EH (cell line): ENCODE measurements around the gene SPIRE1.
"Not testable (repeated sequence)": the region's sequence is repeated elsewhere in the genome, so short reads cannot be mapped to it uniquely, and the experiment has no call there.

Experiments
- DNase-seq: peaks from one replicate; pipeline ENCODE4 v3.0.0-alpha.2; 2015; ENCODE audit warnings: low read depth

SPIRE1 gene

DNA sequence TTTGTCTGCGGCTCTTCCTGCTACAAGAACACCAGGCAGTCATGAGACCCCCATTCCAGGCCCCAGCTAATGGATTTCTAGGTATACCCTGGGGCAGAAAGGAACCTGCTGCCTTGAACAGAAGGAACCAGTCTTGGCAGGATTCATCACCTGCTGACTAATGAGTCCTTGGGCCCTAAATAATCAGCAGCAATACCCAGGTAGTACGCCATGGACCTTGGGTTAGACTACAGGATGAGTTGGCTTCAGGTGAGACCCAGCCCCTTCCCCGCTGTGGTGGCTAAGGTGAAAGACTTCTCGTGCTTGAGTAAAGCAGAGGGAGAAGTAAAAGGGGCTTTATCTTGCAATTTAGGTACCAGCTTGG lies 105.0 kb downstream of the SPIRE1 start:
- no peak for DNase-seq

DNA sequence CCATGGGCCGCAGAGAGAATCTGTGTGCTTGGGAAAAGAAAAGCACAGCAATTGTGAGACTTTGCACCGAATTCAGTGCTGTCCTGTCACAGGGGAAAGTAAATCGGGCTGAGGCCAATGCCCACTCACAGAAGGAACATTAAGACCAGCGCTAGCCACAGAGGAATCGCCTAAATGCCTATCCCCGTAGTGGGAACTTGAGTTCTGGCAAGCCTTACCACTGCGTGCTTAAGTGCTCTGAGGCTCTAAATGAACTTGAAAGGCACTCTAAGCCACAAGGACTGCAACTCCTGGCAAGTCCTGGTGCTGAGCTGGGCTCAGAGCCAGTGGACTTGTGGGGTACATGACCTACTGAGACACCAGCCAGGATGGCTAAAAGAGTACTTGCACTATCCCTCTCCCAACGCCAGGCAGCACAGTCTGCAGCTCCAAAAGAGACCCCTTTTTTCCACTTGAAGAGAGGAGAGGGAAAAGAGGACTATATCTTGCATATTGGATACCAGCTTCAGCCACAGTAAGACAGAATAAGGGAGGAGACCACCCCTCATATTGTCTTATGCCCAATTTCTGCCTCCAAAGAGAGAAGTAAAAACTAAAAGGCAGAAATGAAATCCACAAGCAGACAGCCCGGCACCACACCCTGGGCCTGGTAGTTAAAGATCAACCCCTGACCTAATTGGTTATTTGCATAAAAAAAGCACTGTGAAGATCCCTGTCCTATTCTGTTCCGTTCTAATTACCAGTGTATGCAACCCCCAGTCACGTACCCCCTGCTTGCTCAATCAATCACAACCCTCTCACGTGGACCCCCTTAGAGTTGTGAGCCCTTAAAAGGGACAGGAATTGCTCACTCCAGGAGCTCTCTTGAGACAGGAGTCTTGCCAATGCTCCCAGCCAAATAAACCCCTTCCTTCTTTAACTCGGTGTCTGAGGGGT lies 105.7 kb downstream of the SPIRE1 start:
- peak; percentile 60 for DNase-seq

DNA sequence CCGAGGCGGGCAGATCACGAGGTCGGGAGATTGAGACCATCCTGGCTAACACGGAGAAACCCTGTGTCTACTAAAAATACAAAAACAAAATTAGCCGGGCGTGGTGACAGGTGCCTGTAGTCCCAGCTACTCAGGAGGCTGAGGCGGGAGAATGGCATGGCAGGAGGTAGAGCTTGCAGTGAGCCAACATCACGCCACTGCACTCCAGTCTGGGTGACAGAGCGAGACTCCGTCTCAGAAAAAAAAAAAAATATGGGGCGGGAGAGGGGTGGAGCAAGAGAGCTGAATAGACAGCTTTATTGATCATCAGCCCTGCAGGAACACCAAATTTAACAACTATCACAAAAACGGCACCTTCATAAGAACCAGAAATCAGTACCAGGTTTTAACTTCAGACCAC lies 106.4 kb downstream of the SPIRE1 start:
- not testable (repeated sequence) for DNase-seq

DNA sequence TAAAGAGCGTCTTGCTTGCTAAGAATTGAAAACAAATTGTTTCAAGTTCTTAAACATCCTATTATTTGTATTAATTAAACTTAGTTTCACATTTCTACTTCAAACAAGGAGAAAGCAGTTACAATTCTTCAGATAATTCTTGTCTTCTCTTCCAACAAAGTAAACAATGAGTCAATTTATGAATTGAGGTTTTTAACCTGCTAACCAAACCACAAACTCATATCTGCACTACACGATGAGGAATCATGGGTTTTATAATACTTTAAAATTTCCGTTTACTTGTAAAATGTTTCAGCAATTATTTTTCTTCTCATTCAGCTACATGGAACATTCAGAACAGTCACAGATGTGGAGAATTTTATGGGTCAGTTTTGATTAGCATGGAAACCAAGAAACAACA lies 114.2 kb downstream of the SPIRE1 start:
- DNase-seq: no peak

DNA sequence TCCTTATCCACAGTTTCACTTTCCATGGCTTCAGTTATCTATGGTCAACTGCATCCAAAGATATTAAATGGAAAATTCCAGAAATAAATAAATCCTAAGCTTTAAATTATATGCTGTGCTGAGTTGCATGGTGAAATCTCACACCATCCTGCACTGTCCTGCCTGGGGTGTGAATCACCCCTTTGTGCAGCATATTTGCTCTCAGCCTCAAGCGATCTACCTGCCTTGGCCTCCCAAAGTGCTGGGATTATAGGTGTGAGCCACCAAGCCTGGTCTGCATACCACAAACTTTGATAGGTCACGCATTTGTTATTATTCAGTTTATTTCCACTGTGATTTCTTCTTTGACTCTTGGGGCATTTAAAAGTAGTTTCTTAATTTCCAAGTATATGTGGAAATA lies 117.2 kb downstream of the SPIRE1 start:
- no peak for DNase-seq

DNA sequence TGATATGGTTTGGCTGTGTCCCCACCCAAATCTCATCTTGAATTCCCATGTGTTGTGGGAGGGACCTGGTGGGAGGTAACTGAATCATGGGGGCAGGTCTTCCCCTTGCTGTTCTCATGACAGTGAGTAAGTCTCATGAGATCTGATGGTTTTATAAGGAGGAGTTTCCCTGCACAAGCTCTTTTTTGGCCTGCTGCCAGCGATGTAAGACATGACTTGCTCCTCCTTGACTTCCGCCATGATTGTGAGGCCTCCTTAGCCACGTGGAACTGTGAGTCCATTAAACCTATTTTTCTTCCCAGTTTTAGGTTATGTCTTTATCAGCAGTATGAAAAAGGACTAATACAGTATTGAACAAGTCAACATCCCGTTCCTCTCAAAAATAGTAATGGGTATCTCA lies 118.7 kb downstream of the SPIRE1 start:
- DNase-seq: not testable (repeated sequence)

DNA sequence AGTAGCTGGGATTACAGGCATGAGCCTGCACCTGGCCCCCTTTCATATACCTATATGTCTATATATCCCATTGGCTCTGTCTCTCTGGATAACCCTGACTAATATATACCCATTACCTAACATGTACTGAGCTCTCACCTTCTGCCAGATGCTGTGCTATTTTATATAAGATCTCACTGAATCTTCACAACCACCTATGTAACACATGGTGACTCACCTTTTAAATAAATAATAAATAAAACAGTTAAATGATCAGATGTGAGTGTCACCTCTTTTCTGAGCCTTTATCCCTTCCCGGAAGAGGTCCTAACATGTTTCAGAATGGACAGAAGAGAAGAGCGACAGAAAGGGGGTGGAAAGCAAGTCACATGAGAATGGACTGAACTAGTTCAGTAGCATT lies 123.1 kb downstream of the SPIRE1 start:
- no peak for DNase-seq

DNA sequence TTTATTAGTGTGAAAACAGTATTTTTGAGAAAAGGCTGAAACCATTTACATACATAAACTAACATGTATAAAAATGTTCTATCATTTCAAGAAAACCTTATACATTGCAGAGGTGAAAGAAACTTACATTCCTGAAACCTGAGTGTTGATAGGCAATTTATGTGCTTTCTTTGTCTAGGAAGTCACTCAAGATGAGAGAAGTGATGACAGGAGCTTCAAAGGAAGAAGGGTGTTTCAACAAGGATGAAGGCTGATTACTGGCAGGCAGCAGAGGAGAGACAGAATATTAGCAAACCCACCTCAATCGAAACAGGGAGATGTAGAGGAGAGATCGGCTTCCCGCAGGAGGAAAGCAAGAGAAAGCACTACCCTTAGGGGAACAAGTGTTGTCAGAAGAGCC lies 125.2 kb downstream of the SPIRE1 start:
- DNase-seq: no peak

DNA sequence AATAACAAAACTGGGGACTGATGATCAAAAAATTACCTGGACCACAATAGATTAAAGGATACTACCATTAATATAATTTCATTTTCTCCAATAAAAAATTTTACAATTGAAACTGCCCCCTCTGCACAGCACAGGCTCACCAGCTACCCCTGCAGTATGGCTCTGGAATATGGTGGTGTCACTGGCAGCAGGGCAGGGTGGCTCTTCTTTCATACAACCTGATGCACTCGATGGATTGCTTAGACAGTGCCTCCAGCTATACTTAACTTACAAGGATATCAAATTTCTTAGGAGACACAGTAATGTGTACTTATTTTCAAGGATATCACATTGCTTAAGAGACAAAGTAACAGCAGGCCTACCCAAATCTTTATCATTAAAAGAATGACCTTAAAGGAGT lies 126.2 kb downstream of the SPIRE1 start:
- no peak for DNase-seq

DNA sequence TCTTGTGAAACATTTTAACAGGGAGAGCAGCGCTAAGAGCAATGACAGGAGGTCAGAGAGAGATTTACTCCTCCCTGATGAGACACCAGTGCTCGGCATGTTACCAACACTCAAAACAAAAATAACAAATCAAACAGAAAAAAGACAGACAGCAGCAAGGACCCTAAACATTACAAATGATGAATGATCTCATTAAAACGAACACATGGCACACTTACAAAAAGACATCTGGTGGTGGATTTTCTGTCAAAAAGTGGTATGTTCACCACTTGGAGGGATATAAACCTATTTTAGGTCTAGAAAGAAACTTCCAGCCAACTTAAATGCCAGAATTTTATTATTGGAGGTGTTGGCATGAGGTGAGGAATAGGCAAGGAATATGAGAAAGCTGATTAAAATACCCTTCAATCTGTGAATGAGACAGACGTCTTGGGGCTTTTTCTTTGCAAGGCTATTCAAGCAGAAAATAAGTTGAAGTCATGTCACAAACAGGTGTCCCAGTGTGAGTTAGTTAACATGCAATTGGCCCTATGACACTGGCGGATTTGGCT lies 137.4 kb downstream of the SPIRE1 start:
- DNase-seq: no peak

DNA sequence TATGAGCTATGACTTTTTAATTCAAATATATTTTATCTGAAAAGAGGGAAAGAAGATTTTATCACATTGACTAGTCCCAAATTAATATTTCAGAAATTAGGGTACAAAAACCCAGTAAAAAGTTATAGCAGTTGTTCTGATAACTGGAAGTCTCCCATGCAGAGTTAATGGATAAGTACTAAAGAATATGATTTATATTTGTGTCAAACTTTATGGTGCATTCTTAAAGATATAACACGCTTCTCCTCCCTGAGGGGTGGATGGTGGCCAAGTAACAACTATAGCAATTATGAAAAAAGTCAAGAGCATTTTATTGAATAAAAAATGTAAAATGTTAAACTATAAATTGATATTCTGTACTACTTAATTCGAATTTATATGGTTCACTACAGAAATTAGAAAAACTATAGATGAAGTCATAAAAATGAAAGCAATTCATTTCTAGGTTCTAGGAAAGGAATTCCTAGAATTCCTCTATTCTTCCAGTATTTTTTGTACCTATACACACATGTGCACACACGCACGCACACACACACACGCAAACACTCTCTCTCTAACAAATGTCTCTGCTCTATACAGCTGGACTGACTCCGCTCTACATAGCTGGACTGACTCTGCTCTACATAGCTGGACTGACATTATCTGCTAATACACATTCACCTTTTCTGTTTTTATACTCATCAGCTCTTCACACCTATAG lies 138.9 kb downstream of the SPIRE1 start:
- no peak for DNase-seq

DNA sequence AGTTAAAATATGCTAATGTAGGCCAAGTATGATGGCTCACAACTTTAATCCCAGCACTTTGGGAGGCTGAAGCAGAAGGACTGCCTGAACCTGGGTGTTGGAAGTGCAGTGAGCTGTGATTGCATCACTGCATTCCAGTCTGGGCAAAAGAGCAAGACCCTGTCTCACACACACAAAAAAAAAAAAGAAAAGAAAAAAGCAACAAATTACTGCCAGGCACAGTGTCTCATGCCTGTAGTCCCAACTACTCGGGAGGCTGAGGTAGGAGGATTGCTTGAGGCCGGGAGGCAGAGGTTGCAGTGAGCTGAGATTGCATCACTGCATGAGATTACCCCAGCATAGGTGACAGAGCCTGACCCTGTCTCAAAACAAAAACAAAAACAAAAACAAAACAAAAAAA lies 139.6 kb downstream of the SPIRE1 start:
- DNase-seq: peak; percentile 56

DNA sequence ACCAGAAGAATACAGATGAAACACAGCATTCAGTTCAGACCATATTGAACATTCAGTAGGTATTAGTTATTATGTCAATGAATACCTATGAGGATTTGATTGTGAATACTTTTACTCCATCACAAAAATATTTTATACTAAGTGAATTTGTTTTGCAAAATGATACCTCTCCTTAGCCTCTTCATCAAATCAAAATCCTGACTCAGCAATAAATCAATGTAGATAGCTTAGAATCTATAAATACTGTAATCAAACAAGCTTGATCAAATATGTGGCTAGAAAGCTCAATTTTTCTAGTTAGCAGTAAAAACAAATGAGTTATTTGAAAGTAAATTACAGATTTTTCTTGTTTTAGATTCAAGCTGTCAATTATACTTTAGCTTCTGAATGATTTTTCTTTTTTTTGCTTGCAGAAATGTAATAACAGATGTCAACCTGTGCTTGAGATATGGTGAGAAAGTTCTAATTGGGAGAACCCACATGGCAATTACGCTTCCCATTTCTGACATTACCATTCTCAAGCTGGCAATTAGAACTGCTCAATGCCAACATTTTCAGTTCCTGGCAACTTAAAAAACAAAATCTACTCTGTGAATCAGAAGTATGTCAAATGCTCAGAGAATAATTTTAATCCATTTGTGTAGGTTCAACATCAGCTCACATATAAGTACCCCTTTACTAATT lies 140.6 kb downstream of the SPIRE1 start:
- no peak for DNase-seq

DNA sequence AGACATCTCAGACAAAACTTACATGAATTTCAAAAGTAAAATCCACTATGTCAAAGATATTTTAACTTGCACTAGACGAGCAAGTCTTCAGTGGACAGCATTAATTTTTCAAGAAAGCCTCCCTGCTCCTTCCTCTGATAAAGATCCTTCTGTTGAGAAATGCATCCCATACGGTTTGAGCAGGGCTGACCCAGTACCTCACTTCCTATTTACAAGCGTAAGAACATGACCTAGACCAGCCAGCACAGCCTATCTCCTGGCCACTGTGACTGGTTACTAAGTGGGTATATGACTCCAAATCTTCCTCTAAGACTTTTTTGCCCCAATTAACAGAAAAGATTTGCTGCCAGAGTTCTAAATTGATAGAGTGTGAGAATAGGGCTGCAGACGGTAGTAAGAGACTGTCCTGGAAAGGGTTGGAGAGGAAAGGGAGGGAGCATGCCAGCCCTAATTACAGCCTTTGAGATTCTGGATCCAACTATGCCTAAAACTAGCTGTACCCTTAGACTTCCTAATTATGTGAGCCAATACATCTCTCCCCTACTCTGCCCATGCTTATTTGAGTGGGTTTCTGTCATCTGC lies 141.8 kb downstream of the SPIRE1 start:
- no peak for DNase-seq

DNA sequence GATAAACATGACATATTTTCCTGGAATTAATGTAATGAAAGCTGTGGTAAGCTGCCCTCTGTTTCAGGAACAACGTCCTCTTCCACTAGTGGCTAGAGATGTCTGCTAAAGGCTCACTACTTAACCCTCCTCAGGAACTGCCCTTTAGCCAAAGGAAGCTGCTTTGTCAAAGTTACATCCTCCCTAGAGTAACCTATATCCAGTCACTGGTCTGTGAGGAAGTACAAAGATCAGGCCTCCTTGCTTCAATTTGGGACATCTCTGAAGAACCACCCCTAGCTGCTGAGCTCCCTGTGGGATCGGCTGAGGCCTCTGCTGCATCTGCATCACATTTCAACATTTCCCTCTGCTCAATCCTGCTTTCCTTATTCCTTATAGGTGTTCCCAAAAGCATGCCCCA lies 142.4 kb downstream of the SPIRE1 start:
- no peak for DNase-seq

DNA sequence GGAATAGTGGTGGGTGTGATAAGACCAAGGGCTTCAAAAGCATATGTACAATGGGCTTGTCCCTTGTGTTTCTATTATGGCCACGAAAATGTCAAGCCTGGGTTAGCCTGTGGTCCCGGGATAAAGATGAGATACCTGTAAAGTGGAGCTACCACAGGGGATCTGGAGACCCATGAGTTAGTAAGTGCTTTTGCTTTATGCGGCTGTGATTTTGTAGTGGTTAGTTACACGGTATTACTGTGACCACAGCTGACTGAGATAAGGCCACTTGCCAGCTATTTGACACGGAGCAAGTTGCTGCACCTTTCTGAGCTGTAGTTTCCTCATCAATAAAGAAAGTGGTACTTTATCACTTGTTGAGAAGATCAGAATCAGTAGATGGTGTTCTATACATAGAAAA lies 150.9 kb downstream of the SPIRE1 start:
- DNase-seq: no peak

DNA sequence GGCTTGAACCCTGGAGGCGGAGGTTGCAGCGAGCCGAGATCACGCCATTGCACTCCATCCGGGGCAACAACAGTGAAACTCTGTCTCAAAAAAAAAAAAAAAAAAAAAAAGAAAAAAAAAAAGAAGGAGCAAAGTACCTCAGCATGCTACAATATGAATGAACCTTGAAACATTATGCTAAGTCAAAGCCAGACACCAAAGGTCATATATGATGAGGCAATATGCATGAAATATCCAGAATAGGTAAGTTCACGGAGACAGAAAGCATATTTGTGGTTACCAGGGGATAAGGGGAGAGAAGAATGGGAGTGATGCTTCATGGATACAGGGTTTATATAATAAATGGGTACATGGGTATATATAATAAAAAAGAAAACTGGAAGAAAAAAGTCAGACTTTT lies 156.9 kb downstream of the SPIRE1 start:
- no peak for DNase-seq

DNA sequence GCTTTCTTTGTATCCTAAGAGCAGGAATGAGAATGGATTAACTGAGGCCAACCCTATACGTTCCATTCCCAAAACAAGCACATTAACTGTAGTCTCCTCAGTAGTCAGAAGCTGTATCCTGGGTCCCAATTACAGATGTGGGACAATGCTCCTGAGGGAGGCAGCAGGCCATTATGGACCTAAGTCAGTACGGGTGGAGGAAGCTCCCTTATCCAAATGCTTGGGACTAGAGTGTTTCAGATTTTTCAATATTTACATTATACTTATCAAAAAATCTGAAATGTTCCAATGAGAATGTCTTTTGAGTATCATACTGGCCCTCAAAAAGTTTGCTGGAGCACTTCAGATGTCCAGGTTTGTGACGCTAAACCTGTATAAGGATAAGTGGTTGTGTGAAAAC lies 160.1 kb downstream of the SPIRE1 start:
- no peak for DNase-seq

DNA sequence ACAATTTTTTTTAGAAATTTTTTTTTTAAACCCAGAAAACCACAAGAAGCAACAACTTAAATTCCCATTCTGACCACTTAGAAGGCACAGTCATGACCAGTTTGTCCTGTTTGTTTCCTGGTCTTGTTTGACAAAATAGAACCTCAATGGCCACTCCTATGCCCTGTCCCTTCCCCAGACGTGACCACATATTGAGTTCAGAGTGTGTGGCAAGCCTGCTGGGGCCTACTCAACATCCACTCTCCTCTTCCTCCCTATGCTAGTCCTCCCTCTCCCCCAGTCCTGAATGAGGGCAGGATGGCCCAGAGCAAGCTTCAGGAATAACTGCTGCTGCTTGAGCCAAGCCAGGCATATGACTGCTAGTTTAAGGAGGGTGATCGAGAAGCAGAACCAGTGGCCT lies 160.6 kb downstream of the SPIRE1 start:
- no peak for DNase-seq

DNA sequence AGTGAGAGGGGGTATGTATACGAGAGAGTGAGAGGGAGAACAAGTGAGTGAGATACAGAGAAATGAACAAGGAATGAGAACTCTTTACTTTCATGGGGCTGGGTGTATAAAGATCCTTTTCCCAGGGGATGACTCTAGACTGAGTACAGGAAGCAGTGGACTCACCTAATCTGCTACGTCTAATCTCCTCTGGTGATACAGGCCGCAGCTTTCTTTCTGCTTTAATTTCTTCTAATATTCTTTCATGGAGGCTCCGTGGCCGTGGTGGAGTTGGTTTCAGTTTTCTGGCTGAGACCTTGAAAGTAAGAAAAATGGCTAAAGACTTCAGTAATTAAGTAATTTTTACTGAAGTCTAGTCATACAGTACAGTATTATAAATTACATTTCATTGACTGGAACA lies 165.0 kb downstream of the SPIRE1 start:
- no peak for DNase-seq

DNA sequence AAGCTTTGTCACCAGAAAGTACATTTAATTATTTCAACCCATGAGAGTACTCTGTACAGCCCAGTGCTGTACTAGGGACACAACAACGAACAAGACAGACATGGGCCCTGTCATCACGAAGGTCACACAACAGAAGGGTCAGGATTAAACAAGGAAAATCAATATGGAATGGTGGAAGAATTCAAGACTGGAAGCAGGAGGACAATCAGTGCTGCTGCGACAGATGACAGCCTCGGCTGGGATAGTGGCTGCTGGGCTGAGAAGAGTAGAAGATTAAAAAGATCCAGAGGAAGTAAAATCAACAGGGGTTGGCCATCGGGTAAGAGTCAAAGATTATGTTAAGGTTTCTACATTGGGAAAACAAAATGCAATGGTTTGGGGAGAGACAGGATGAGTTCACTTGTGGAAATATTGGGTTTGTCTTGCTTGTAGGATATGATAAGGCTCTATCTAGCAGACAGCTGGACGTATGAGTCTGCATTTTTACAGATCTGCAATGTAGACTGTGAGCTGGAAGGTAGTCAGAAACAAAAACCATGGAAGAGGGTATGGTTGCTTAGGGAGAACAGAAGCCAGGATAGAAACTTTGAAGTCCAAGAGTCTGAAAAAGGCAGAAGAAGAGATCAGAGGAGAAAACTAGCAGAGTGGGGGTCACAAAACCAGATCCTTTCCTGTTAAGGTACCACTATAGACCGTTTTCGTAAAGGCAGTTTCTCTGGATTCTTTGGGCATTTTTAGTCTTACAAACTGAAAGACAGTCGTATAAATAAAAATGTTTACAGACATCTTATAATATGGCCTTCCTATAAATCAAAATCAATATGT lies 166.1 kb downstream of the SPIRE1 start:
- DNase-seq: no peak
